ACC112 (cell line): ENCODE data around the gene ADCYAP1R1.

Source experiments
- H2AFZ ChIP-seq: fragments of 200-600 bp; sonication (generic); one replicate; pipeline ENCODE4 v1.6.0; 2017; ENCODE audit warnings: antibody characterized with exemption, low read length; ENCODE audit not compliant: unreplicated experiment
- H3K27ac ChIP-seq: fragments of 200-600 bp; sonication (generic); 2 replicates; pipeline ENCODE4 v1.5.1; 2014; ENCODE audit warnings: low read depth, mild to moderate bottlenecking, antibody characterized with exemption, low read length, moderate library complexity
- H3K27me3 ChIP-seq: fragments of 200-600 bp; sonication (generic); 2 replicates; pipeline ENCODE4 v1.6.1; 2014; ENCODE audit warnings: mild to moderate bottlenecking, antibody characterized with exemption, low read length, moderate library complexity, mixed read lengths; ENCODE audit not compliant: insufficient read depth
- H3K36me3 ChIP-seq: fragments of 200-600 bp; sonication (generic); 2 replicates; pipeline ENCODE4 v1.6.1; 2016; ENCODE audit warnings: mild to moderate bottlenecking, antibody characterized with exemption, low read length, moderate library complexity, mixed read lengths; ENCODE audit not compliant: insufficient read depth
- H3K4me1 ChIP-seq: fragments of 200-600 bp; sonication (generic); one replicate; pipeline ENCODE4 v1.6.1; 2016; ENCODE audit warnings: low read length, mixed read lengths; ENCODE audit not compliant: insufficient read depth, unreplicated experiment, control insufficient read depth
- H3K4me3 ChIP-seq: fragments of 200-600 bp; sonication (generic); 2 replicates; pipeline ENCODE4 v1.5.1; 2014; ENCODE audit warnings: mild to moderate bottlenecking, low read depth, low read length
- H3K79me2 ChIP-seq: fragments of 200-600 bp; sonication (generic); one replicate; pipeline ENCODE4 v1.6.0; 2016; ENCODE audit warnings: low read length; ENCODE audit not compliant: control insufficient read depth, unreplicated experiment, insufficient read depth

ADCYAP1R1 gene

GRCh38 chr7:31077484-31078362 is 25.6 kb downstream of the ADCYAP1R1 start:
- Histone ChIP-seq H3K4me3 (no peak overlapping the region), H3K27ac (no peak overlapping the region), H3K27me3 (peaks cover 30% of the 10 kb centered on the region), H2AFZ (no peak overlapping the region), H3K79me2 (no peaks in the 10 kb centered on the region), H3K4me1 (no peaks in the 10 kb centered on the region), H3K36me3 (no peaks in the 10 kb centered on the region)

GRCh38 chr7:31078363-31078990 is 26.4 kb downstream of the ADCYAP1R1 start:
- H3K79me2 ChIP-seq = no peaks in the 10 kb centered on the region
- H3K27ac ChIP-seq = no peak overlapping the region
- H3K36me3 ChIP-seq = no peaks in the 10 kb centered on the region
- H3K4me1 ChIP-seq = no peaks in the 10 kb centered on the region
- H2AFZ ChIP-seq = no peak overlapping the region
- no peak overlapping the region for H3K4me3 ChIP-seq
- H3K27me3 ChIP-seq = peaks cover 32% of the 10 kb centered on the region

GRCh38 chr7:31079126-31079823 is 27.2 kb downstream of the ADCYAP1R1 start:
- Histone ChIP-seq H3K27me3 (peaks cover 32% of the 10 kb centered on the region), H3K4me3 (no peak overlapping the region), H3K79me2 (no peaks in the 10 kb centered on the region), H3K4me1 (no peaks in the 10 kb centered on the region), H3K27ac (no peak overlapping the region), H2AFZ (no peak overlapping the region), H3K36me3 (no peaks in the 10 kb centered on the region)

- H2AFZ ChIP-seq = no peak overlapping the region
- H3K4me3 ChIP-seq = no peak overlapping the region
- no peaks in the 10 kb centered on the region for H3K79me2 ChIP-seq
- H3K27ac ChIP-seq = no peak overlapping the region
- H3K4me1 ChIP-seq = no peaks in the 10 kb centered on the region
- peaks cover 32% of the 10 kb centered on the region for H3K27me3 ChIP-seq
- no peaks in the 10 kb centered on the region for H3K36me3 ChIP-seq
Measured at GRCh38 chr7:31079824-31080511, 27.9 kb downstream of the ADCYAP1R1 start.

GRCh38 chr7:31080763-31081162 is 28.7 kb downstream of the ADCYAP1R1 start:
- Histone ChIP-seq H3K4me3 (no peak overlapping the region), H2AFZ (no peak overlapping the region), H3K27me3 (peaks cover 32% of the 10 kb centered on the region), H3K27ac (no peak overlapping the region), H3K4me1 (no peaks in the 10 kb centered on the region), H3K36me3 (no peaks in the 10 kb centered on the region), H3K79me2 (no peaks in the 10 kb centered on the region)

GRCh38 chr7:31082017-31082416 is 29.9 kb downstream of the ADCYAP1R1 start:
- no peak overlapping the region for H3K27ac ChIP-seq
- H3K36me3 ChIP-seq = no peaks in the 10 kb centered on the region
- H3K4me1 ChIP-seq = no peaks in the 10 kb centered on the region
- no peak overlapping the region for H3K4me3 ChIP-seq
- no peak overlapping the region for H2AFZ ChIP-seq
- peaks cover 45% of the 10 kb centered on the region for H3K27me3 ChIP-seq
- H3K79me2 ChIP-seq = no peaks in the 10 kb centered on the region

GRCh38 chr7:31082447-31082846 is 30.3 kb downstream of the ADCYAP1R1 start:
- Histone ChIP-seq H3K4me3 (no peak overlapping the region), H3K27me3 (peaks cover 49% of the 10 kb centered on the region)

GRCh38 chr7:31083210-31083786 is 31.2 kb downstream of the ADCYAP1R1 start:
- Histone ChIP-seq H3K27me3 (peaks cover 57% of the 10 kb centered on the region), H2AFZ (no peak overlapping the region), H3K79me2 (no peaks in the 10 kb centered on the region), H3K27ac (no peak overlapping the region), H3K4me1 (no peaks in the 10 kb centered on the region), H3K4me3 (no peak overlapping the region), H3K36me3 (no peaks in the 10 kb centered on the region)

More at GRCh38 chr7:31082447-31082846, 30.3 kb downstream of the ADCYAP1R1 start:
- Histone ChIP-seq H3K27ac (no peak overlapping the region), H3K79me2 (no peaks in the 10 kb centered on the region), H3K4me1 (no peaks in the 10 kb centered on the region), H2AFZ (no peak overlapping the region), H3K36me3 (no peaks in the 10 kb centered on the region)

- H3K4me1 ChIP-seq = no peaks in the 10 kb centered on the region
- H3K27me3 ChIP-seq = peaks cover 62% of the 10 kb centered on the region
- H2AFZ ChIP-seq = no peak overlapping the region
- no peaks in the 10 kb centered on the region for H3K79me2 ChIP-seq
- H3K36me3 ChIP-seq = no peaks in the 10 kb centered on the region
- H3K27ac ChIP-seq = no peak overlapping the region
- H3K4me3 ChIP-seq = no peak overlapping the region
Measured at GRCh38 chr7:31084226-31084625, 32.1 kb downstream of the ADCYAP1R1 start.

GRCh38 chr7:31087351-31087750 is 35.2 kb downstream of the ADCYAP1R1 start:
- H2AFZ ChIP-seq = no peak overlapping the region
- H3K27me3 ChIP-seq = peaks cover 60% of the 10 kb centered on the region
- no peak overlapping the region for H3K4me3 ChIP-seq
- H3K36me3 ChIP-seq = no peaks in the 10 kb centered on the region
- no peaks in the 10 kb centered on the region for H3K79me2 ChIP-seq
- H3K4me1 ChIP-seq = no peaks in the 10 kb centered on the region
- no peak overlapping the region for H3K27ac ChIP-seq
